ENCODE data around the gene ZNF70.

ZNF70 gene

GRCh38 chr22:23696326-23696851 is 54.5 kb downstream of the ZNF70 start:
- no peak overlapping the region for H3K4me3 ChIP-seq (ENCODE audit: low read depth, low read length)
- no peak for TF ChIP-seq CTCF (IDR thresholded peaks at IDR 0.05; ENCODE audit: low read depth, low read length)

- no peak overlapping the region for H3K4me3 ChIP-seq (ENCODE audit: low read depth, low read length)
- no peak for TF ChIP-seq CTCF (IDR thresholded peaks at IDR 0.05; ENCODE audit: low read depth, low read length)
Measured at GRCh38 chr22:23695571-23696325, 55.2 kb downstream of the ZNF70 start.

- no peak for TF ChIP-seq CTCF (IDR thresholded peaks at IDR 0.05; ENCODE audit: low read depth, low read length)
- H3K4me3 ChIP-seq (ENCODE audit: low read depth, low read length), result no peak overlapping the region
Measured at GRCh38 chr22:23695141-23695540, 55.8 kb downstream of the ZNF70 start.

DNA sequence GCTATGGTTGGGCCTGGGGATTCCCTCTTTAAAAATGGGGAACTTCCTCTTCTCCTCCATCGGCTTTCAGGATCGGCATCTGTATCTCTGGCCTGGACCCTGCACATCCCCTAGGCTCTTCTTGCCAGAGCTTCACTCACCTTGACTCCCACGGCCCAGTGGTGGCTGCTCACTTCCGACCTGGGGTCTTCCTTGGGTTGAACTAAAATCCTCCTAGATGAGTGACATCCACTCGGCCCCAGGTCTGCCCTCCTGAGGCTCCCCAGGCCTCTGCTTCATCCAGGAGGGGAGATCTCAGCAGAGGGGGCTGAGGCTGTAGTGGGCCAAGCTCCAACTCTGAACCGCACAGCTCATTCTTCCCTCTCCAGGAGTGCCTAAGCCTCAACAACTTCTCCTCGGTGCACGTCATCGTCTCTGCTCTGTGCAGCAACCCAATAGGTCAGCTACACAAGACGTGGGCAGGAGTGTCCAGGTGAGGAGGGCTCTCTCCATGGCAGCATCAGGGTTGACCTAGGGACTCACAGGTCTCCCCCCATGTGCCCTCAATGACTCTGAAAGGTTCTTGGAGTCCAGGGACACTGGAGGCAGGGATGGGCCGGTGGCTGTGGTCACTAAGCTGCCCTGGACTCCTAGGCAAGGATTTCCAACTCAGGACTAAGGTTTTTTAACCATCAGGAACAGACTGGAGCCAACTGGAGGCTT is 56.8 kb downstream of the ZNF70 start:
- H3K4me3 ChIP-seq (ENCODE audit: low read depth, low read length), result no peak overlapping the region
- no peak for TF ChIP-seq CTCF (IDR thresholded peaks at IDR 0.05; ENCODE audit: low read depth, low read length)

DNA sequence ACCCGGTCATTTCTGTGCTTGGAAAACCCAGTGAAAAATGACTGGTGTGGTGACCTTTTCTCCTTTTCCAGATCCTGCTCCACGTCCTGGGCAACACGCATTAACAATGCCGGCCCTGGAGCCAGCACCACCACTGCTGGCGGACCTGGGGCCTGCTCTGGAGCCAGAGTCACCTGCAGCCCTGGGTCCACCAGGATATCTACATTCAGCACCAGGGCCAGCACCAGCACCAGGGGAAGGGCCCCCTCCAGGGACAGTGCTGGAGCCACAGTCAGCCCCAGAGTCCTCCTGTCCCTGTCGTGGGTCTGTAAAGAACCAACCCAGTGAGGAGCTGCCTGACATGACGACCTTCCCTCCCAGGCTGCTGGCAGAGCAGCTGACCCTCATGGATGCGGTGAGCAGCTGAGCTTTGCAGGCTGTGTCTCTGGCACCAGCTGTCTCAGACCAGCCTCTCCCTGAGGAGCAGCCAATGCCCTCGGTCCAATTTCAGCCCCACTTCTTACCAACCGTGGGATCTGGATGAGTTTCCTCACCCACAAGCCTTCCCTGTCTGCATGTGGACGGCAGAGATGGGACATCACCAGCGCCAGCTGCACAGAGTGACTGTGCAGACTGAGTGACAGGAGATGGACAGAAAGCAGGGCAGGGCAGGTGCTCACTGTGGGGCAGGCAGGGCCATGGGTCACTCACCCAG is 58.2 kb downstream of the ZNF70 start:
- TF ChIP-seq CTCF (IDR thresholded peaks at IDR 0.05; ENCODE audit: low read depth, low read length), result no peak
- H3K4me3 ChIP-seq (ENCODE audit: low read depth, low read length), result no peak overlapping the region

DNA sequence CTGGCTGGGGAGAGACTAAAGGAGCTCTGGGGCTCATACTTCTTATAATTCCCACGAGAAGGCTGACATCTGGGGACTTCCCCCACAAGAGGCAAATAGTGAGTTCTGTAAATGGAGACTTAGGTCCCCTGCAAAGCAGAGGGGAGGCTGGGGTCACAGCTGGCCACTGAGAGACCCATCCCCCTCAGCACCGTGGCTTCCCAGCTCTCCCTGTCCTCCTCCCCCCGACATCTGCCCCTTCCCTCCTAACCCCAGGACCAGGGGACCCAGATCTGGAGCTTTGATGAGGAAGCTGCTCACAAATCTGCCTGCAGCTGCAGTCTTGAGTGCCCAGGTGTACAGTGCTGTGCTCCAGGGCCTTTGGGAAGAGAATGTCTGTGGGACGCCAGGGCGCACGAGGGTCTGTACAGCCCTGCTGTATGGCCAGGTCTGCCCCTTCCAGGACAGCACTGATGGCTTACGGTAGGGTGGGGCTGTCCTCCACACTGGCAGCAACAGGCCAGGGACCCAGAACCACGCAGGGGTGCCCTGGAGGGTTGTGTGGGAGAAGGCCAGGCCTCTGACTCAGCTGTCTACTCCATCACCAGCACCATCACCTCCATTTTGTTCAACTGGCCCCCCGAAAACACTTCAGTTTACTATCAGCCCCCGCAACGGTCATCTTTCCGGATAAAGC is 59.0 kb downstream of the ZNF70 start:
- H3K4me3 ChIP-seq (ENCODE audit: low read depth, low read length), result no peak overlapping the region
- TF ChIP-seq CTCF (IDR thresholded peaks at IDR 0.05; ENCODE audit: low read depth, low read length), result no peak
